Liver (tissue), 9 donors: ENCODE measurements around the gene S100A1. TPM values are rescaled to one million over a fixed set of nuclear protein-coding genes. Genes with fewer than 3 reads are reported as not detected.

Experiments
- DNase-seq: peaks from one replicate; pipeline ENCODE4 v3.0.0-alpha.2; 2017; ENCODE audit warnings: low spot score
- H3K27ac ChIP-seq, 2 donors: one replicate each; pipeline ENCODE4 v1.7.0; 2013; ENCODE audit warnings: inconsistent platforms in 2 of 2, low read length in 2 of 2, control low read depth in 1 of 2, low read depth in 1 of 2, mild to moderate bottlenecking in 1 of 2
- H3K27me3 ChIP-seq, 4 donors: one replicate each; pipeline versions ENCODE4 v1.6.1 to v1.7.0; 2013; ENCODE audit warnings: low read length in 3 of 4, inconsistent platforms in 1 of 4, mild to moderate bottlenecking in 1 of 4, moderate library complexity in 1 of 4; ENCODE audit not compliant: control insufficient read depth in 4 of 4, insufficient read depth in 4 of 4
- H3K36me3 ChIP-seq, 4 donors: one replicate each; pipeline versions ENCODE4 v1.6.1 to v1.7.0; 2013; ENCODE audit warnings: low read length in 3 of 4, mild to moderate bottlenecking in 3 of 4, low read depth in 1 of 4, moderate library complexity in 1 of 4; ENCODE audit not compliant: control insufficient read depth in 4 of 4, insufficient read depth in 3 of 4
- H3K4me1 ChIP-seq, 4 donors: one replicate each; pipeline versions ENCODE4 v1.6.1 to v1.7.0; 2013; ENCODE audit warnings: low read length in 3 of 4, mild to moderate bottlenecking in 3 of 4, moderate library complexity in 1 of 4; ENCODE audit not compliant: control insufficient read depth in 4 of 4, insufficient read depth in 4 of 4
- H3K4me3 ChIP-seq, 3 donors: one replicate each; pipeline versions ENCODE4 v1.6.1 to v1.7.0; 2013; ENCODE audit warnings: low read length in 3 of 3, control low read depth in 1 of 3, low read depth in 1 of 3, mild to moderate bottlenecking in 1 of 3
- H3K9ac ChIP-seq, 2 donors: one replicate each; pipeline ENCODE4 v1.7.0; 2013; ENCODE audit warnings: low read length in 2 of 2, mild to moderate bottlenecking in 2 of 2, moderate library complexity in 2 of 2, control low read depth in 1 of 2, low read depth in 1 of 2
- H3K9me3 ChIP-seq, 4 donors: one replicate each; pipeline versions ENCODE4 v1.6.1 to v1.7.0; 2013; ENCODE audit warnings: low read length in 3 of 4; ENCODE audit not compliant: control insufficient read depth in 4 of 4
- CTCF ChIP-seq: fragments of 150-350 bp; IDR thresholded peaks from 2 replicates; pipeline ENCODE4 v1.5.1; 2017; ENCODE audit warnings: improper control_type of control experiment, low read depth, low read length; ENCODE audit not compliant: missing input control
- EGR1 ChIP-seq, 2 donors: IDR thresholded peaks; 2 replicates each; pipeline ENCODE4 v1.6.1; 2016 to 2018; ENCODE audit warnings: antibody characterized with exemption in 2 of 2, low read depth in 2 of 2
- FOXA1 ChIP-seq: IDR thresholded peaks from 2 replicates; pipeline ENCODE4 v1.6.1; 2016; ENCODE audit warnings: antibody characterized with exemption
- GABPA ChIP-seq, 2 donors: IDR thresholded peaks in 1 of 2; conservative IDR thresholded peaks in 1 of 2; 2 replicates each; pipeline ENCODE4 v1.6.1; 2016; ENCODE audit warnings: antibody characterized with exemption in 2 of 2, mild to moderate bottlenecking in 1 of 2, moderate library complexity in 1 of 2
- HNF4A ChIP-seq, 2 donors: conservative IDR thresholded peaks; 2 replicates each; pipeline ENCODE4 v1.6.1; 2016; ENCODE audit warnings: antibody characterized with exemption in 2 of 2, mild to moderate bottlenecking in 2 of 2
- HNF4G ChIP-seq: IDR thresholded peaks from 2 replicates; pipeline ENCODE4 v1.6.1; 2016; ENCODE audit warnings: antibody characterized with exemption
- JUND ChIP-seq, 2 donors: IDR thresholded peaks; 2 replicates each; pipeline ENCODE4 v1.6.1; 2016; ENCODE audit warnings: antibody characterized with exemption in 2 of 2
- NR2F2 ChIP-seq: IDR thresholded peaks from 2 replicates; pipeline ENCODE4 v1.6.1; 2016; ENCODE audit warnings: antibody characterized with exemption
- RAD21 ChIP-seq, 2 donors: IDR thresholded peaks; 2 replicates each; pipeline ENCODE4 v1.6.1; 2016; ENCODE audit warnings: antibody characterized with exemption in 2 of 2, mild to moderate bottlenecking in 2 of 2
- REST ChIP-seq: IDR thresholded peaks from 2 replicates; pipeline ENCODE4 v1.6.1; 2016; ENCODE audit warnings: antibody characterized with exemption, mild to moderate bottlenecking
- RXRA ChIP-seq, 2 donors: IDR thresholded peaks; 2 replicates each; pipeline ENCODE4 v1.6.1; 2017 to 2018; ENCODE audit warnings: antibody characterized with exemption in 2 of 2, mild to moderate bottlenecking in 1 of 2
- SP1 ChIP-seq: IDR thresholded peaks from 2 replicates; pipeline ENCODE4 v1.6.1; 2018; ENCODE audit warnings: antibody characterized with exemption, mild to moderate bottlenecking
- YY1 ChIP-seq: IDR thresholded peaks from 2 replicates; pipeline ENCODE4 v1.6.1; 2016; ENCODE audit warnings: antibody characterized with exemption, mild to moderate bottlenecking
- ZBTB33 ChIP-seq: IDR thresholded peaks from 2 replicates; pipeline ENCODE4 v1.6.1; 2016; ENCODE audit warnings: antibody characterized with exemption
- WGBS: extraction: QIAGEN DNeasy Blood & Tissue Kit; methylation state at CpG from one replicate; pipeline ENCODE4 v1.1.7; 2013; 5-methylcytosine and 5-hydroxymethylcytosine counted together
- polyA plus RNA-seq, 2 donors: library from polyadenylated mRNA; stranded (reverse) in 1 of 2; unstranded in 1 of 2; fragments of 200-250 nt in 1 of 2; fragments of >200 nt in 1 of 2; fragmentation: Nextera tagmentation in 1 of 2; extraction: Ambion mirVana in 1 of 2; gene quantifications; one replicate each; pipeline versions ENCODE4 v1.2.1 to v1.2.3, GENCODE V29; 2013 to 2015
- total RNA-seq, 2 donors: library from RNA; depleted of rRNA; stranded (reverse); fragments of >200 nt; gene quantifications; one replicate each; pipeline ENCODE4 v1.2.3, GENCODE V29; 2014
- TF ChIP-seq, protein P1 (sequence below): IDR thresholded peaks from 2 replicates; pipeline ENCODE4 v1.6.1; 2016; ENCODE audit warnings: antibody characterized with exemption
- donor health status: healthy.
- donor health status: healthy.
- donor health status: healthy.
- donor health status: healthy.
- donor health status: healthy.

S100A1 gene
- total and polyA plus RNA-seq, 4 donors, result 0.21 to 0.33 (median 0.29) TPM

DNA sequence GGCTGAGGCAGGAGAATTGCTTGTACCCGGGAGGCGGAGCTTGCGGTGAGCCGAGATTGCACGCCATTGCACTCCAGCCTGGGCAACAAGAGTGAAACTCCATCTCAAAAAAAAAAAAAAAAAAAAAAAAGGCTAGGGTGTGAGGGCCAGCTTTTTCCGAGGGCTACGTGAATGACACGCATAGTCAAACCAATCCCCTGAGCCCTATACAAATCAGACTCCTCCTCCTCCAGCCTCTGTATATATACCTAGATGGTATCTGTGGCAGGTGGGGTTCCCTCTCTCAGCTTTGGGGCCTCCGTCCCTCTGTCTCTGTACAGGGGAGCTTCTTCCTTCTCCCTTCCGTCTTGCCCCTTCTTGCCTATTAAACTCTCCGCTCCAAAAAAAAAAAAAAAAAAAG, 22.0 kb upstream of the S100A1 start:
- peaks cover 0 to 10% (median 5%) of the 10 kb centered on the region in 4 donors for H3K36me3 ChIP-seq
- WGBS, result 95% methylated on average over 11 of the region's 11 CpGs
- TF ChIP-seq REST (no peak), NR2F2 (no peak), GABPA (IDR thresholded peaks at IDR 0.05 in 1 of 2, conservative IDR thresholded peaks at IDR 0.05 in 1 of 2) (no peak), RAD21 (IDR thresholded peaks at IDR 0.05) (no peak), HNF4G (no peak), RXRA (IDR thresholded peaks at IDR 0.05) (no peak)
- TF ChIP-seq, protein P1, sequence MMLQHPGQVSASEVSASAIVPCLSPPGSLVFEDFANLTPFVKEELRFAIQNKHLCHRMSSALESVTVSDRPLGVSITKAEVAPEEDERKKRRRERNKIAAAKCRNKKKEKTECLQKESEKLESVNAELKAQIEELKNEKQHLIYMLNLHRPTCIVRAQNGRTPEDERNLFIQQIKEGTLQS, result no peak
- H3K4me3 ChIP-seq, result no peak overlapping the region
- no peak for DNase-seq
- no peak overlapping the region for H3K9ac ChIP-seq
- H3K4me1 ChIP-seq, result peaks cover 7 to 26% (median 21%) of the 10 kb centered on the region in 4 donors
- no peak overlapping the region for H3K27ac ChIP-seq
- H3K27me3 ChIP-seq, result no peaks in the 10 kb centered on the region
- H3K9me3 ChIP-seq, result no peaks in the 10 kb centered on the region

DNA sequence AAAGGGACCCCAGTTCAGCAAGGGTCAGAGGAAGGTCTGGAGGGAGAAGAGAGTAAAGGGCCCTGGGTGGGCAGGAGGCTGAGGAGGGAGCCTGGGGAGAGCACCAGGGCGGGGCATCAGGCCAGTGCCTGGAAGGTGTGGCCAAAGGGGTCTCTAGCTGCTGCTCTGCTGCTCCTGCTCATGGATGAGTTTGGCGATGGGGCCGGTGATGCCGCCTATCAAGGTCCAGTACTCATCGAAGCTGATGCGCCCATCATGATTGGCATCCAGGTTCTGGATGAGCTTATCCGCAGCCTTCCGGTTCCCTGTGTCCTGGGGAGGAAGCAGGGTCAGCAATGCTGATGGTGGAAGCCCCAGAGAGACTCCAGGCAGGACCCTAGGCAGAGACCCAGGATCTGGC, 20.9 kb upstream of the S100A1 start:
- no peak for DNase-seq

More for the DNA sequence above, 20.9 kb upstream of the S100A1 start:
- Histone ChIP-seq H3K9ac (no peak overlapping the region), H3K36me3 (peaks cover 0 to 10% (median 5%) of the 10 kb centered on the region in 4 donors), H3K27me3 (no peaks in the 10 kb centered on the region), H3K4me3 (no peak overlapping the region), H3K27ac (no peak overlapping the region), H3K4me1 (peaks cover 12 to 35% (median 25%) of the 10 kb centered on the region in 4 donors), H3K9me3 (no peaks in the 10 kb centered on the region)
- WGBS, result 91% methylated on average over 8 of the region's 8 CpGs
- TF ChIP-seq YY1 (no peak), CTCF (no peak), RXRA (IDR thresholded peaks at IDR 0.05) (no peak), EGR1 (IDR thresholded peaks at IDR 0.05; ENCODE audit: low read depth in 2 of 2) (no peak), HNF4G (no peak), SP1 (no peak), FOXA1 (no peak), ZBTB33 (no peak), JUND (IDR thresholded peaks at IDR 0.05) (no peak), NR2F2 (no peak), RAD21 (IDR thresholded peaks at IDR 0.05) (no peak), HNF4A (conservative IDR thresholded peaks at IDR 0.05) (no peak)
